Type B pancreatic cell (in vitro differentiated cells): ENCODE data around the gene OR2J3. TPM values are rescaled to one million over a fixed set of nuclear protein-coding genes. Genes with fewer than 3 reads are reported as not detected.
"Not testable (repeated sequence)": the region's sequence is repeated elsewhere in the genome, so short reads cannot be mapped to it uniquely, and the experiment has no call there.

Experiments used
- DNase-seq: peaks from one replicate; pipeline ENCODE4 v3.0.0; 2021; ENCODE audit warnings: mixed read lengths; ENCODE audit not compliant: unreplicated experiment; ENCODE audit errors: extremely low spot score
- H3K27ac Mint-ChIP-seq: 2 replicates; pipeline ENCODE4 v1.8.0; 2021; ENCODE audit warnings: mild to moderate bottlenecking, mixed read lengths
- H3K27me3 Mint-ChIP-seq: 2 replicates; pipeline ENCODE4 v1.8.0; 2021; ENCODE audit warnings: mixed read lengths
- H3K36me3 Mint-ChIP-seq: 2 replicates; pipeline ENCODE4 v1.8.0; 2021; ENCODE audit warnings: mixed read lengths
- H3K4me1 Mint-ChIP-seq: one replicate; pipeline ENCODE4 v1.8.0; 2021; ENCODE audit warnings: mixed read lengths; ENCODE audit not compliant: unreplicated experiment
- H3K4me3 Mint-ChIP-seq: 2 replicates; pipeline ENCODE4 v1.8.0; 2021; ENCODE audit warnings: mild to moderate bottlenecking, mixed read lengths
- H3K9me3 Mint-ChIP-seq: 2 replicates; pipeline ENCODE4 v1.8.0; 2021; ENCODE audit warnings: mixed read lengths
- total RNA-seq: library from RNA; stranded (reverse); gene quantifications from 2 replicates; pipeline ENCODE4 v1.2.1, GENCODE V29; 2021; ENCODE audit warnings: low replicate concordance
- TF ChIP-seq, protein P1 (sequence below): fragments of 200-600 bp; sonication (generic); conservative IDR thresholded peaks from 2 replicates; pipeline ENCODE4 v1.5.0; 2021; ENCODE audit warnings: antibody characterized with exemption, mild to moderate bottlenecking

The OR2J3 gene
- total RNA-seq, 1 donor from 2014 or later: not detected

DNA sequence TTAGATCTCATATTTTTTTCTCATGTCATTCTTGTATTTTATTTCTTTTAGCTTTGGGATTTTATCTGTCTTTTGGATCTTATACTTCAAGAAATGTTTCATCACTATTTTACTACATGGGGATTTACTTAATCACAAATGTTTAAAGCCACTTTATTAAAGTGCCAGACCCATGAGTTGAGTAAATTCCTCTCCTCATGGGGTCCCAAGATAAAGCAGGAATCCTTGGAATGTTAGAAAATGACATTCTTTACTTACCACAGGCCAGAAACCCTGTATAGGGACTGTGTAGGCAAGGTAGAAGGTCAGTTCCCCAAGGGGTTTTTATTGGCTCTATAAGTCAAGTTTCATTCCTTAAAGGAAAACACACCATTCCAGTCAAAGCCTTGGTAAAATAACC lies 34.5 kb downstream of the OR2J3 start:
- no peaks in the 10 kb centered on the region for H3K36me3 Mint-ChIP-seq
- no peaks in the 10 kb centered on the region for H3K9me3 Mint-ChIP-seq
- no peak overlapping the region for H3K4me3 Mint-ChIP-seq
- no peaks in the 10 kb centered on the region for H3K4me1 Mint-ChIP-seq
- H3K27me3 Mint-ChIP-seq: peaks cover 6% of the 10 kb centered on the region
- TF ChIP-seq, protein P1, sequence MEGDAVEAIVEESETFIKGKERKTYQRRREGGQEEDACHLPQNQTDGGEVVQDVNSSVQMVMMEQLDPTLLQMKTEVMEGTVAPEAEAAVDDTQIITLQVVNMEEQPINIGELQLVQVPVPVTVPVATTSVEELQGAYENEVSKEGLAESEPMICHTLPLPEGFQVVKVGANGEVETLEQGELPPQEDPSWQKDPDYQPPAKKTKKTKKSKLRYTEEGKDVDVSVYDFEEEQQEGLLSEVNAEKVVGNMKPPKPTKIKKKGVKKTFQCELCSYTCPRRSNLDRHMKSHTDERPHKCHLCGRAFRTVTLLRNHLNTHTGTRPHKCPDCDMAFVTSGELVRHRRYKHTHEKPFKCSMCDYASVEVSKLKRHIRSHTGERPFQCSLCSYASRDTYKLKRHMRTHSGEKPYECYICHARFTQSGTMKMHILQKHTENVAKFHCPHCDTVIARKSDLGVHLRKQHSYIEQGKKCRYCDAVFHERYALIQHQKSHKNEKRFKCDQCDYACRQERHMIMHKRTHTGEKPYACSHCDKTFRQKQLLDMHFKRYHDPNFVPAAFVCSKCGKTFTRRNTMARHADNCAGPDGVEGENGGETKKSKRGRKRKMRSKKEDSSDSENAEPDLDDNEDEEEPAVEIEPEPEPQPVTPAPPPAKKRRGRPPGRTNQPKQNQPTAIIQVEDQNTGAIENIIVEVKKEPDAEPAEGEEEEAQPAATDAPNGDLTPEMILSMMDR: no peak
- DNase-seq: no peak
- H3K27ac Mint-ChIP-seq: no peak overlapping the region

DNA sequence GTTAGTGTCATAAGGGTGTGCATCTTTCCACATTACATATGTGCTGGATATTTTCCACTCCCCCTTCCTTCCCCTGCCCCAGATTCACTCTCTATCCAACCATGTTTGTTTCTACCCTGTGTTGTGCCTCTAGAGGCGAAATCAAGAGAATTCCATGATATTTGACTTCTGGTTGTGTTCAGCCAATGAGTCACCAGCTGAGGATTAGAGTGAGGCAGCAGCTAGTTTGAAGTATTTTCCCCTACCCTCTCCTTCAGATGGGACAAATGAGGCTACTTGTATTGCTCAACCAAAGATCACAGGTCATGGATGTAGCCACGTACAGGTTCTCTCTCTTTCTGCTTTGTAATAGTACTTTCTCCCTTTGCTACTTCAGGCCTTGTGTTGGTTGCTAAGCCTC lies 38.3 kb downstream of the OR2J3 start:
- no peak overlapping the region for H3K27ac Mint-ChIP-seq
- no peaks in the 10 kb centered on the region for H3K4me1 Mint-ChIP-seq
- peaks cover 5% of the 10 kb centered on the region for H3K9me3 Mint-ChIP-seq
- peaks cover 11% of the 10 kb centered on the region for H3K27me3 Mint-ChIP-seq
- no peaks in the 10 kb centered on the region for H3K36me3 Mint-ChIP-seq
- DNase-seq: no peak
- TF ChIP-seq, protein P1: no peak
- H3K4me3 Mint-ChIP-seq: no peak overlapping the region

DNA sequence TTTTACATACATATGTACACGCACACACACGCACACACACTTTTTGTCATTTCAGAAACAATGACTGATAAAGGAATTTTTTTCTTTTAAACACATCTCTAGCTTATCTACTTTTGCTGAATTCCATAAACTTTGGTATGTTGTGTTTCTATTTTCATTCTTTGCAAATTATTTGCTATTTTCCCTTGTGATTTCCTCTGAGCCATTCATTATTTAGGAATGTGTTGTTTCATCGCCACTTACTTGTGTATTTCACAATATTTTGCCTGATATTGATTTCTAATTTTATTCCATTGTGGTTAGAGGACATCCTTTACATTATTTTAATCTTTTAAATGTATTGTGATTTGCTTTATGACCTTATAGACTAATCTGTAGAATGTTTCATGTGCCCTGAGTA lies 39.2 kb downstream of the OR2J3 start:
- Mint-ChIP-seq H3K36me3 (no peaks in the 10 kb centered on the region), H3K27ac (no peak overlapping the region), H3K9me3 (peaks cover 5% of the 10 kb centered on the region), H3K4me1 (no peaks in the 10 kb centered on the region), H3K27me3 (peaks cover 11% of the 10 kb centered on the region), H3K4me3 (no peak overlapping the region)
- no peak for DNase-seq
- TF ChIP-seq, protein P1: no peak

DNA sequence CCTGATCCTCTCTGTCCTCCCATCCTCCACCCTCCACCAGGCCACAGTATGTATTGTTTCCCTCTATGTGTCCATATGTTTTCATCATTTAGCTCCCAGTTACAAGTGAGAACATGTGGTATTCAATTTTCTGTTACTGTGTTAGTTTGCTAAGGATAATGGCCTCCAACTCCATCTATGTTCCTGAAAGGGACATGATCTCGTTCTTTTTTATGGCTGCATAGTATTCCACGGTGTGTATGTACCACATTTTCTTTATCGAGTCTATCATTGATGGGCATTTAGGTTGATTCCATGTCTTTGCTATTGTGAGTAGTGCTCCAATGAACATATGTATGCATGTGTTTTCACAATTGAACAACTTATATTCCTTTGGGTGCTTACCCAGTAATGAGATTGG lies 41.6 kb downstream of the OR2J3 start:
- not testable (repeated sequence) for H3K4me3 Mint-ChIP-seq, DNase-seq, H3K36me3 Mint-ChIP-seq, H3K27ac Mint-ChIP-seq, H3K9me3 Mint-ChIP-seq, H3K4me1 Mint-ChIP-seq
- H3K27me3 Mint-ChIP-seq: peaks cover 15% of the 10 kb centered on the region

DNA sequence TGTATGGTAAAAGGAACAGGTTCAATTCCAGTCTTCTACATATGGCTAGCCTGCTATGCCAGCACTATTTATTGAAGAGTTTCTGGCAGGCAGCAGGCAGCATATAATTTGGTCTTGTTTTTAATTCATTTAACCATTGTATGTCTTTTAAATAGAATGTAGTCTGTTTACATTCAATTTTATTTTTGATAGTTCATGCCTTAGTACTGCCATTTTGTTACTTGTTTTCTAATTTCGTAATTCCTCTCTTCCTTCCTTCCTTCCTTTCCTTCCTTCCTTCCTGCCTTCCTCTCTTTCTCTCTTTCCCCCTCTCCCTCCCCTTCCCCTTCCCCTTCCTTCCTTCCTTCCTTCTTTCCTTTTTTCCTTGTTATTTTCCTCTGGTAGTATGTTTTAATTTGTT lies 45.2 kb downstream of the OR2J3 start:
- H3K27me3 Mint-ChIP-seq: peaks cover 10% of the 10 kb centered on the region
- H3K27ac Mint-ChIP-seq: no peak overlapping the region
- H3K36me3 Mint-ChIP-seq: no peaks in the 10 kb centered on the region
- no peaks in the 10 kb centered on the region for H3K4me1 Mint-ChIP-seq
- no peak overlapping the region for H3K4me3 Mint-ChIP-seq
- DNase-seq: no peak
- TF ChIP-seq, protein P1: no peak
- H3K9me3 Mint-ChIP-seq: peaks cover 5% of the 10 kb centered on the region

DNA sequence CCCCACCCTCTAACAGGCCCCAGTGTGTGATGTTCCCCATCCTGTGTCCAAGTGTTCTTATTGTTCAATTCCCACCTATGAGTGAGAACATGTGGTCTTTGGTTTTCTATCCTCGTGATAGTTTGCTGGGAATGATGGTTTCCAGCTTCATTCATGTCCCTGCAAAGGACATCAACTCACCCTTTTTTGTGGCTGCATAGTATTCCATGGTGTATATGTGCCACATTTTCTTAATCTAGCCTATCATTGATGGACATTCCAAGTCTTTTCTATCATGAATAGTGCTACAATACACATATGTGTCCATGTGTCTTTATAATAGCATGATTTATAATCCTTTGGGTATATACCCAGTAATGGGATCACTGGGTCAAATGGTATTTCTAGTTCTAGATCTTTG lies 47.3 kb downstream of the OR2J3 start:
- not testable (repeated sequence) for H3K4me1 Mint-ChIP-seq, H3K9me3 Mint-ChIP-seq, H3K27me3 Mint-ChIP-seq, H3K4me3 Mint-ChIP-seq, H3K36me3 Mint-ChIP-seq, H3K27ac Mint-ChIP-seq, DNase-seq

DNA sequence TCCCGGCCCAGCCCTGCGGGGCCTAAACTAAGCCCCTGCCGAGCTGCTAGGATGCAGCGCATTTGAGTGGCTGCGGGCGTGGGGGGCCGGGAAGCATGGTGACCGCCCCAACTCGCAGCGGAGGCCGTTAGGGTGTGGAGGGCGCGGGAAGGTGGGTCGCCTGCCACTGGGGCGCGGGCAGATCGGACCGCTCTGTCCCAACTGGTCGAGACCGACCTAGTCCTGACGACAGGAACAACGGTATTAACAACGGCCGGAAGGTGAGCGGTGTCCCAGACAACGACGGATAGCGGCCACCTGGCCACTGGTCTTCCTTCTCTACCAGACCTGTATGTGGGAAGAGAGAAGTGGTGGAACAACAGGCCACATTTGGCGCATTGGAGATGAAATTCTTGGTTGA lies 52.1 kb downstream of the OR2J3 start:
- not testable (repeated sequence) for H3K27ac Mint-ChIP-seq, H3K4me3 Mint-ChIP-seq

More for the DNA sequence above, 52.1 kb downstream of the OR2J3 start:
- not testable (repeated sequence) for DNase-seq, H3K9me3 Mint-ChIP-seq, H3K27me3 Mint-ChIP-seq, H3K36me3 Mint-ChIP-seq, H3K4me1 Mint-ChIP-seq

Other genes starting within 250 kb of the OR2J3 start
- gene TRIM27, start 184.1 kb upstream of the OR2J3 start, total RNA-seq: 49.2 and 78.0 TPM in 2 replicates
- 0.68 and 2.2 TPM in 2 replicates for gene ZNF311, start 102.7 kb upstream of the OR2J3 start, total RNA-seq
- not detected in 2 replicates for gene OR2W1, start 62.9 kb upstream of the OR2J3 start, total RNA-seq
- gene OR2B3, start 20.7 kb upstream of the OR2J3 start, total RNA-seq: not detected in 2 replicates
- gene OR2J1, start 8.6 kb upstream of the OR2J3 start, total RNA-seq: not detected in 2 replicates
- gene OR2J2, start 62.8 kb downstream of the OR2J3 start, total RNA-seq: not detected in 2 replicates
- not detected in 2 replicates for gene OR14J1, start 193.6 kb downstream of the OR2J3 start, total RNA-seq